ENCODE results near the gene ABCB6.
"Not testable (repeated sequence)": the region's sequence is repeated elsewhere in the genome, so short reads cannot be mapped to it uniquely, and the experiment has no call there.

ABCB6 gene

GRCh38 chr2:219218732-219219701, at the start of gene ABCB6:
Gene ABCB6 (minus strand): TSS chr2:219218958. CDS start chr2:219218673, 285 bp downstream.
- Mint-ChIP-seq H3K27me3 (no peaks in the 10 kb centered on the region), H3K27ac (peak within 1 kb of the TSS; percentile 93), H3K36me3 (peaks cover 44 to 59% of the 10 kb centered on the region in 2 donors), H3K4me1 (peaks cover 21 to 40% of the 10 kb centered on the region in 2 donors), H3K9me3 (no peaks in the 10 kb centered on the region), H3K4me3 (peak within 1 kb of the TSS; percentile 90 to 95)
- ATAC-seq (replicated peaks) (peak; percentile 84 to 91), DNase-seq (peak; percentile 86)

- ATAC-seq (replicated peaks) (no peak), DNase-seq (no peak)
- no peaks in the 10 kb centered on the region for H3K9me3 Mint-ChIP-seq
- no peak overlapping the region for H3K4me3 Mint-ChIP-seq
- H3K27ac Mint-ChIP-seq, result no peak overlapping the region
- H3K27me3 Mint-ChIP-seq, result no peaks in the 10 kb centered on the region
- H3K36me3 Mint-ChIP-seq, result no peaks in the 10 kb centered on the region
- no peaks in the 10 kb centered on the region for H3K4me1 Mint-ChIP-seq
These were observed 49.5 kb upstream of the ABCB6 start for GRCh38 chr2:219268294-219268693.

- H3K9me3 Mint-ChIP-seq, result no peaks in the 10 kb centered on the region
- ATAC-seq (replicated peaks) (no peak), DNase-seq (no peak)
- H3K4me3 Mint-ChIP-seq, result no peak overlapping the region
- H3K36me3 Mint-ChIP-seq, result no peaks in the 10 kb centered on the region
- H3K27ac Mint-ChIP-seq, result no peak overlapping the region
- no peaks in the 10 kb centered on the region for H3K27me3 Mint-ChIP-seq
- no peaks in the 10 kb centered on the region for H3K4me1 Mint-ChIP-seq
These were observed 48.1 kb upstream of the ABCB6 start for GRCh38 chr2:219266886-219267285.

- Mint-ChIP-seq H3K4me3 (no peak overlapping the region), H3K36me3 (no peaks in the 10 kb centered on the region), H3K9me3 (no peaks in the 10 kb centered on the region), H3K27me3 (no peaks in the 10 kb centered on the region), H3K4me1 (peaks cover 0 to 1% of the 10 kb centered on the region in 2 donors), H3K27ac (peak overlapping the region; percentile 65)
- ATAC-seq (replicated peaks) (no peak), DNase-seq (no peak)
These were observed 47.5 kb upstream of the ABCB6 start for GRCh38 chr2:219266232-219266631.

- no peak for DNase-seq
- no peak overlapping the region for H3K4me3 Mint-ChIP-seq
- no peaks in the 10 kb centered on the region for H3K36me3 Mint-ChIP-seq
- H3K27me3 Mint-ChIP-seq, result no peaks in the 10 kb centered on the region
- no peak for ATAC-seq (replicated peaks)
- no peaks in the 10 kb centered on the region for H3K9me3 Mint-ChIP-seq
- H3K27ac Mint-ChIP-seq, result no peak overlapping the region
- peaks cover 0 to 1% of the 10 kb centered on the region in 2 donors for H3K4me1 Mint-ChIP-seq
These were observed 42.5 kb upstream of the ABCB6 start for GRCh38 chr2:219261024-219261855.

- H3K9me3 Mint-ChIP-seq; H3K27ac Mint-ChIP-seq; ATAC-seq (replicated peaks); H3K36me3 Mint-ChIP-seq; H3K4me1 Mint-ChIP-seq; H3K4me3 Mint-ChIP-seq; DNase-seq; H3K27me3 Mint-ChIP-seq: not testable (repeated sequence)
These were observed 40.2 kb upstream of the ABCB6 start for GRCh38 chr2:219258942-219259341.

- H3K4me3 Mint-ChIP-seq, result peak overlapping the region; percentile 79 to 87
- peaks cover 35 to 47% of the 10 kb centered on the region in 2 donors for H3K4me1 Mint-ChIP-seq
- H3K9me3 Mint-ChIP-seq, result no peaks in the 10 kb centered on the region
- H3K36me3 Mint-ChIP-seq, result peaks cover 23 to 30% of the 10 kb centered on the region in 2 donors
- peak; percentile 54 to 56 for ATAC-seq (replicated peaks)
- DNase-seq, result peak; percentile 43
- H3K27ac Mint-ChIP-seq, result peak overlapping the region; percentile 95
- no peaks in the 10 kb centered on the region for H3K27me3 Mint-ChIP-seq
These were observed 35.9 kb upstream of the ABCB6 start for GRCh38 chr2:219254590-219255201.

GRCh38 chr2:219253753-219254589, 35.2 kb upstream of the ABCB6 start, which contains the start of gene TUBA4A:
Gene TUBA4A (minus strand): TSS chr2:219253918. CDS start chr2:219253858, 60 bp downstream.
- DNase-seq (peak; percentile 84), ATAC-seq (replicated peaks) (peak; percentile 71 to 75)
- Mint-ChIP-seq H3K36me3 (peaks cover 27 to 37% of the 10 kb centered on the region in 2 donors), H3K9me3 (no peaks in the 10 kb centered on the region), H3K27ac (peak within 1 kb of the TSS; percentile 95), H3K4me3 (peak within 1 kb of the TSS; percentile 79 to 87), H3K4me1 (peaks cover 42 to 54% of the 10 kb centered on the region in 2 donors), H3K27me3 (no peaks in the 10 kb centered on the region)

GRCh38 chr2:219252900-219253752, 34.4 kb upstream of the ABCB6 start, which contains the start of gene TUBA4B:
Gene TUBA4B (plus strand): TSS chr2:219253243. CDS start chr2:219253408, 165 bp downstream.
- peaks cover 49 to 63% of the 10 kb centered on the region in 2 donors for H3K4me1 Mint-ChIP-seq
- no peaks in the 10 kb centered on the region for H3K27me3 Mint-ChIP-seq
- no peaks in the 10 kb centered on the region for H3K9me3 Mint-ChIP-seq
- DNase-seq (peak; percentile 49), ATAC-seq (replicated peaks) (peak; percentile 22)
- H3K4me3 Mint-ChIP-seq, result peak within 1 kb of the TSS; percentile 79 to 87
- peak within 1 kb of the TSS; percentile 95 for H3K27ac Mint-ChIP-seq
- H3K36me3 Mint-ChIP-seq, result peaks cover 33 to 45% of the 10 kb centered on the region in 2 donors

- ATAC-seq (replicated peaks) (no peak), DNase-seq (no peak)
- Mint-ChIP-seq H3K9me3 (no peaks in the 10 kb centered on the region), H3K4me1 (peaks cover 54 to 69% of the 10 kb centered on the region in 2 donors), H3K27me3 (no peaks in the 10 kb centered on the region), H3K36me3 (peaks cover 39 to 50% of the 10 kb centered on the region in 2 donors), H3K4me3 (peak overlapping the region; percentile 79 to 87), H3K27ac (peak overlapping the region; percentile 95)
These were observed 33.8 kb upstream of the ABCB6 start for GRCh38 chr2:219252570-219252899.

- peak overlapping the region; percentile 79 to 87 for H3K4me3 Mint-ChIP-seq
- H3K27ac Mint-ChIP-seq, result peak overlapping the region; percentile 95
- H3K9me3 Mint-ChIP-seq, result no peaks in the 10 kb centered on the region
- DNase-seq (no peak), ATAC-seq (replicated peaks) (no peak)
- H3K27me3 Mint-ChIP-seq, result no peaks in the 10 kb centered on the region
- peaks cover 41 to 52% of the 10 kb centered on the region in 2 donors for H3K36me3 Mint-ChIP-seq
- H3K4me1 Mint-ChIP-seq, result peaks cover 58 to 73% of the 10 kb centered on the region in 2 donors
These were observed 33.3 kb upstream of the ABCB6 start for GRCh38 chr2:219252084-219252483.

- Mint-ChIP-seq H3K4me1 (peaks cover 62 to 78% of the 10 kb centered on the region in 2 donors), H3K27ac (peak overlapping the region; percentile 95), H3K36me3 (peaks cover 43 to 56% of the 10 kb centered on the region in 2 donors), H3K9me3 (no peaks in the 10 kb centered on the region), H3K4me3 (peak overlapping the region; percentile 79 to 87), H3K27me3 (no peaks in the 10 kb centered on the region)
- ATAC-seq (replicated peaks) (no peak), DNase-seq (no peak)
These were observed 32.9 kb upstream of the ABCB6 start for GRCh38 chr2:219251656-219252055.

Data from stimulated activated naive B cell treated with anti-CD40 and anti-IgM and Interleukin-4, amounts not matched to agents 10 μg/mL and 1 μg/mL and 100 μg/mL, for 72 hours (primary cell).